Transverse colon (tissue), 4 donors: Measurements from ENCODE around the gene DCUN1D4. TPM values are rescaled to one million over a fixed set of nuclear protein-coding genes. Genes with fewer than 3 reads are reported as not detected.
A peak's percentile ranks its signal among the peaks of the same experiment; 100 is the strongest.

Source experiments
- DNase-seq: peaks from one replicate; pipeline ENCODE4 v3.0.0-alpha.2; 2019
- H3K27ac ChIP-seq, 4 donors: fragments of 200-600 bp; sonication (generic); 2 replicates each; pipeline ENCODE4 v1.5.1; 2016 to 2018; ENCODE audit warnings: inconsistent platforms in 4 of 4
- H3K27me3 ChIP-seq: fragments of 200-600 bp; sonication (generic); 2 replicates; pipeline ENCODE4 v1.5.1; 2017; ENCODE audit warnings: inconsistent platforms
- H3K36me3 ChIP-seq, 4 donors: fragments of 200-600 bp; sonication (generic); 2 replicates each; pipeline ENCODE4 v1.5.1; 2017 to 2019; ENCODE audit warnings: inconsistent platforms in 4 of 4
- H3K4me1 ChIP-seq, 4 donors: fragments of 200-600 bp; sonication (generic); 2 replicates each; pipeline ENCODE4 v1.5.1; 2017 to 2020; ENCODE audit warnings: inconsistent platforms in 4 of 4
- H3K4me3 ChIP-seq, 4 donors: fragments of 200-600 bp; sonication (generic); 1 replicate in 1 of 4; 2 replicates in 3 of 4; pipeline versions ENCODE4 v1.5.1 to v1.6.1; 2017 to 2019; ENCODE audit warnings: inconsistent platforms in 4 of 4
- H3K9me3 ChIP-seq, 2 donors: fragments of 200-600 bp; sonication (generic); 2 replicates each; pipeline ENCODE4 v1.5.1; 2017 to 2019; ENCODE audit warnings: inconsistent platforms in 2 of 2
- CTCF ChIP-seq, 5 experiments: fragments of 200-600 bp in 3 of 5; fragments of 450-650 bp in 2 of 5; sonication (generic) in 3 of 5; IDR thresholded peaks; 1 replicate in 2 of 5; 2 replicates in 3 of 5; pipeline ENCODE4 v1.5.1; 2016 to 2017; ENCODE audit warnings: antibody characterized with exemption in 5 of 5, inconsistent platforms in 3 of 5, mild to moderate bottlenecking in 2 of 5, moderate library complexity in 1 of 5
- EP300 ChIP-seq: sonication (generic); formaldehyde crosslinking; IDR thresholded peaks from one replicate; pipeline ENCODE4 v1.6.1; 2017; ENCODE audit warnings: antibody characterized with exemption, low read depth
- POLR2A ChIP-seq: fragments of 450-650 bp; IDR thresholded peaks from one replicate; pipeline ENCODE4 v1.6.1; 2016; ENCODE audit warnings: antibody characterized with exemption, mild to moderate bottlenecking, moderate library complexity
- POLR2AphosphoS5 ChIP-seq, 3 donors: sonication (generic); formaldehyde crosslinking; IDR thresholded peaks; one replicate each; pipeline ENCODE4 v1.6.1; 2016; ENCODE audit warnings: antibody characterized with exemption in 3 of 3
- WGBS, 2 donors: methylation state at CpG; one replicate each; pipeline ENCODE4 v1.1.5; 2018; ENCODE audit warnings: low coverage in 1 of 2; 5-methylcytosine and 5-hydroxymethylcytosine counted together
- in situ Hi-C, 4 donors: fragments of 200-750 bp; cut with MboI; loops; one replicate each; pipeline versions ENCODE4 v1.15.0 to v1.15.1; 2017; ENCODE audit warnings: low sequenced_read_pairs in 3 of 4, low pct_ligation_motif_present in 1 of 4, low pct_unique_long_range_greater_than_20kb in 1 of 4
- intact Hi-C: fragments of 100-400 bp; cut with DNase I; formaldehyde crosslinking; loops from one replicate; pipeline ENCODE4 v1.15.1; 2023; ENCODE audit warnings: low total_unique reads
- total RNA-seq, 4 donors: library from RNA; depleted of rRNA; stranded (reverse); fragments of >200 nt; gene quantifications; one replicate each; pipeline ENCODE4 v1.1.0, GENCODE V29; 2016

The DCUN1D4 gene
- total RNA-seq, result 10 to 100 TPM; 25.1 to 66.4 (median 40.9) TPM

DNA sequence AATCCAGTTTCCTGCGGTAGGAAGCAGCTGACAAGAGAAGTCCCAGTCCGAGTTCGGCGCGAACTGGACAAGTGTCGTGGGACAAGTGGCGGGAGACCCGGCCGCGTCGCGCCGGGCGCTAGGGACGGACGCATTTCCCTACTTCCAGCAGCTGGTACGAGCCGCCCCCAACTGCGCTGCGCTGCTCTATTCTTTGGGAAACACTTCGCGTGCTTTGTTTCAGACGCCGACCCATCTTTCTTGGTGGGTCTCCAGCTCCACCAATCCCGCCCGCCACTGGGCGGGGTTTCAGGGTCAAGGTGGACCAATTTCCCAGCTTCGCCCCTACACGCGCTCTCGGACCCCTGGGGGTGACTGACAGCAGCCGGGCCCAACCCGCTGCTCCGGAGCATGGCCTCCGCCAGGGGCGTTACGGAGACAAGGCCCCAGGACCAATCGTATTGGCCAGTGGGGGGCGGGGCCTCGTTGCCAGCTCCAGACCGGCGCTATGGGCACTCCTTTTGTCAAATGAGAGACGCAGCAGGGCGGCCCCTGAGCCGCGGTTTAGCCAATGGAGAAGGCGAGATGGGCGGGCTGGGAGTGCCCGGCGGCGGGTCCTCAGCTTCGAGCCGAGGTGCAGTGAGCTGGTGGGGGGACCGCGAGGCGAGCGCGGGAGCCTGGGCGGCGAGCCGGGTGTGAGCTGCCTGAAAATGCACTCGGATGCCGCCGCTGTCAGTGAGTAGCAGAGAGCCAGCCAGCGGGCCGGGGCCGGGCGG lies at the start of gene DCUN1D4:
TSS of gene DCUN1D4 (plus strand) at position 600 of the 755 bp plus-strand sequence. CDS start at position 690, 90 bp downstream.
- in situ Hi-C loops, result loop anchor here in 1 of 4 donors (10.0 kb wide), 1 partner anchor 192 kb away; the partner anchor contains the start of gene SGCB
- intact Hi-C loops, result no loop called here
- WGBS, 2 donors, result 0% methylated on average over 5 to 67 of the region's 68 CpGs

GRCh38 chr4:51820443-51821234 lies 22.3 kb upstream of the DCUN1D4 start:
- Histone ChIP-seq H3K36me3 (no peaks in the 10 kb centered on the region), H3K4me3 (no peak overlapping the region), H3K27ac (no peak overlapping the region), H3K9me3 (peaks cover 10 to 31% of the 10 kb centered on the region in 2 donors), H3K27me3 (no peaks in the 10 kb centered on the region), H3K4me1 (no peaks in the 10 kb centered on the region)
- 80 to 89% methylated on average over 8 of the region's 8 CpGs for WGBS, 2 donors
- intact Hi-C loops (no loop called here), in situ Hi-C loops (no loop called here)
- no peak for TF ChIP-seq POLR2A
- TF ChIP-seq EP300, result no peak
- DNase-seq, result no peak

More for the DNA sequence above, at the start of gene DCUN1D4:
- Histone ChIP-seq H3K9me3 (no peaks in the 10 kb centered on the region), H3K36me3 (no peaks in the 10 kb centered on the region), H3K4me1 (peaks cover 6 to 16% (median 8%) of the 10 kb centered on the region in 4 donors), H3K27ac (peak within 1 kb of the TSS; percentile 97 to 99 (median 98)), H3K27me3 (no peaks in the 10 kb centered on the region), H3K4me3 (peak within 1 kb of the TSS; percentile 72 to 94 (median 90))
- DNase-seq, result peak; percentile 100
- TF ChIP-seq CTCF (IDR thresholded peaks at IDR 0.05) (peak; percentile 25 to 68 (median 42)), POLR2AphosphoS5 (IDR thresholded peaks at IDR 0.05) (peak; percentile 65 to 84 (median 76)), POLR2A (peak; percentile 79), EP300 (no peak)

DNA sequence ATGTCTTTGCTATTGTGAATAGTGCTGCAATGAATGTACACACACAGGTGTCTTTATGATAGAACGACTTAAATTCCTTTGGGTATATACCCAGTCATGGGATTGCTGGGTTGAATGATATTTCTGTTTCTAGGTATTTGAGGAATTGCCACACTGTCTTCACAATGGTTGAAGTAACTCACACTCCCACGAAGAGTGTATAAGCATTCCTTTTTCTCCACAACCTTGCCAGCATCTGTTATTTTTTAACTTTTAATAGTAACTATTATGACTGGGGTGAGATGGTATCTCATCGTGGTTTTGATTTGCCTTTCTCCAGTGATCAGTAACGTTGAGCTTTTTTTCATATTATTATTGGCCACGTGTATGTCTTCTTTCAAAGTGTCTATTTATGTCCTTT lies 17.6 kb upstream of the DCUN1D4 start:
- intact Hi-C loops (no loop called here), in situ Hi-C loops (no loop called here)
- Histone ChIP-seq H3K27me3 (peaks cover 4% of the 10 kb centered on the region), H3K36me3 (no peaks in the 10 kb centered on the region), H3K4me1 (no peaks in the 10 kb centered on the region), H3K27ac (no peak overlapping the region), H3K4me3 (no peak overlapping the region), H3K9me3 (peaks cover 5 to 21% of the 10 kb centered on the region in 2 donors)
- WGBS, 2 donors, result 47 to 48% methylated on average over 5 of the region's 5 CpGs
- no peak for DNase-seq
- TF ChIP-seq EP300, result no peak
- TF ChIP-seq POLR2A, result no peak
- no peak for TF ChIP-seq CTCF (IDR thresholded peaks at IDR 0.05)
- no peak for TF ChIP-seq POLR2AphosphoS5 (IDR thresholded peaks at IDR 0.05)

GRCh38 chr4:51830156-51830720 lies 12.7 kb upstream of the DCUN1D4 start:
- no peaks in the 10 kb centered on the region for H3K4me1 ChIP-seq
- TF ChIP-seq POLR2A (no peak), EP300 (no peak), POLR2AphosphoS5 (IDR thresholded peaks at IDR 0.05) (no peak), CTCF (IDR thresholded peaks at IDR 0.05) (no peak)
- peaks cover 4% of the 10 kb centered on the region for H3K27me3 ChIP-seq
- no peaks in the 10 kb centered on the region for H3K36me3 ChIP-seq
- no peak overlapping the region for H3K27ac ChIP-seq
- intact Hi-C loops, result no loop called here
- no peak for DNase-seq
- H3K4me3 ChIP-seq, result no peak overlapping the region
- H3K9me3 ChIP-seq, result no peaks in the 10 kb centered on the region
- WGBS, 2 donors, result 58 to 66% methylated on average over 2 to 3 of the region's 3 CpGs
- in situ Hi-C loops, result no loop called here
